HCEC 1CT (cell line): ENCODE results near the gene MINDY4.

Source experiments
- DNase-seq: peaks from one replicate; pipeline ENCODE4 v3.0.0-alpha.2; 2017

MINDY4 gene

DNA sequence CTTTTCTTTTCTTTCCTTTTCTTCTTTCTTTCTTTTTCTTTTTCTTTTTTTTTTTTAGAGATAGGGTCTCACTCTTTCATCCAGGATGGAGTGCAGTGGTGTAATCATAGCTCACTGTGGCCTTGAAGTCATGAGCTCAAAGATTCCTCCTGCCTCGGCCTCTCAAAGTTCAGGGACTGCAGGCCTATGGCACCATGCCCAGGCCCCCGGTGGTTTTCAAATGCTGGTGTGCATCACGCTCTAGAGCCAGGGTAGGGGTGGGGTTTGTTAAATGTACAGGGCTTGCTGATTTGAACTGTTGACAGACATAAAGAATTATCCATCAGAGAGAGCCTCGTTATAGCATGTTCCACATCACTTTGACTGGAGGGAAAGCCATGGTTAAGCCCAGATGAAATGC is 5.8 kb downstream of the MINDY4 start:
- no peak for DNase-seq

DNA sequence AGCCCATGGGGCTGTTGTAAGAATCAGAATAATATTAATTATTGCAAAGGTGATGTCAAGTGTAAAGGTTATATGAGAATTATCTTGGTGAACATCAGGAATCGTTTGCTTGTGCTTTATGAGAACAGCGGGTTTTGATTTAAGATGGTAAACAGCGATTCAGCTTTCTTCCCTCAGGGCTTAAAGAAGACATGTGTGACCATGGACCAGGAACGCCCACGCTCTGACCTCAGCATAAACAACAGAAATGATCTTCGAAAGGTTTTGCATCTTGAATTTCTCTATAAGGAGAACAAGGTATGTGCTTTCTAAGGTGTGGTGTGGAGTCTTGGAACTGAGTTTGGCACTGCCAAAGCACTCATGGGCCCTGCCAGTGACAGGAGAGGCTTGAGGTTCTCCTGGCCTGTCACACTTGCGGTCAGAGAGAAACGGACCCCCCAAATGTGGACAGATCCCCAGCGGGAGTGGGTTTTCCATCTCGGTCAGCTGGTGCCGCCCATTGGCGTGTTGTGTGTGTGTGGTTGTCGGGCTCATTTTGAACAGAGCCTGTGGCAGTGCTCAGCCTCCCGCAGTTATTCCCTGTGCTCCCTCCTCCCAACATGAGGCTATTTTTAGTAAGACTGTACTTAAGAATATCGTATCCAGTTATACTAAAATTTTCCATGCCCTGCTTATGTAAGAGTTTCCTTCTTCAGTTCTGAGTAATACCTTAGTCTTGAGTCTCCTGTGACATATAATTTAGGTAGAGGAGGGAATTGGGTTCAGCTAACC is 7.2 kb downstream of the MINDY4 start:
- peak; percentile 19 for DNase-seq

DNA sequence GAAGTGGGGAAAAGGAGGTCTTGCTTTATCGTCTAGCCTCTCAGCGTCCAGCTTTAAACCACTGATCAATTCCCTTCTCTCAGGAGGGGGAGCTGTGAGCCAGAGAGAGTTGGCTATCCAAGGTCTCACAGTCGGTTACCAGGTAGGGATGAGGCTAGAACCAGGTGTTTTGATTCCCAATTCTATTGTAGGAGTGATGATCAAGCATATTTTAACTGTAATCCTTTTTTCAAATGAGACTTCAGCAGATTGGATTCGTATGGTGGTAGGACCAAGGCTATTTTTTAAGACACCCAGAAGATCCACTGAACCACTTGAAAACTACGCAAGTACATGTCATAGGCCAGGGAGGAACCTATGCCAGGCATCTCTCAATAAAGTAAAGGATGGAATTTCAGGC is 8.4 kb downstream of the MINDY4 start:
- no peak for DNase-seq

DNA sequence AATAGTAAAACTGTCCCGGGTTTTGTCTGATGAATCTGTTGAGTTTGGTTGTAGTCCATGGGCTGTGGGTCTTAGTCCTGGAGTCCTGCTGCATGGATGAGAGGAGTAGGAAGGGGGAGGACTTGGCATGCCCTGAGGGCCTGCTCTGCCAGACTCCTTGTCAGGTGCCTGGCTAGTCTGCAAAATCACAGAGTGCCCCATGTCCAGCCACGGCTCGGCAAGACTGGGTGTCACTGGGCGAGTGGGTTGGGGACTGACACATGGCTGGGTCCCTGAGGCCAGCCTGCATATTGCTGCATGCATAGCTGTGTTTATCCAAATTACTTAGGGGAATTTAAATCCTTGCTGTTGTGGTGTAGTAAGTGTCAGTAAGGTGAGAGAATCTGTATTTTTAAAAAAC is 9.7 kb downstream of the MINDY4 start:
- no peak for DNase-seq

DNA sequence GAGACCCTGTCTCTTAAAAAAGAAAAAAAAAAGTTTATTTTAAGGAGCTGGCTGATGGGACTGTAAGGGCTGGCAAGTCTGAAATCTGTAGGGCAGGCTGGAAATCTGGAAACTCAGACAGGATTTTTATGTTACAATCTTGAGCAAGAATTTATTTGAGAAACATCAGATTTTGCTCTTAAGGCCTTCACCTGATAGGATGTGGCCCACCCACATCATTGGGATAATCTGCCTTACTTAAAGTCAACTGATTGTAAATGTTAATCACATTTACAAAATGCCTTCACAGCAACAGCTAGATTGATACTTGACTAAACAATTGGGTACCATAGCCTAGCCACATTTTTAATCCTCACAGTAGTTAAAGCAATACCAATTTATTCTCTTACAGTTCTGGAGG is 11.5 kb downstream of the MINDY4 start:
- DNase-seq, result no peak

DNA sequence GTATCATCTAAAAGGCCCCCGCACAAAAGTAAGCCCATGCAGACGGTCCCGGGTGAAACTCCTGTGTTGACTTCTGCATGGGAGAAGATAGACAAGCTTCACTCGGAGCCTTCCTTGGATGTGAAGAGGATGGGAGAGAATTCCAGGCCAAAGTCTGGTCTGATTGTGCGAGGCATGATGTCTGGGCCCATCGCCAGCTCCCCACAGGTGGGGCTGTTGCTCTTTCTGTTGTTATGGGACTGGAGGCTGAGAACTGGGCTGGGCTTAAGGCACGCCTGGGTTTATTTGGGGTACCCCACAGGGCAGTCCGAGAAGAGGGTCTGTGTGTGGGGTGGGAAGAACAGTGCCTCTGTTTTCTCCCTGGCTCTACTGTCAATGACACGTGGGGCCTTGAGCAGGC is 14.6 kb downstream of the MINDY4 start:
- no peak for DNase-seq

DNA sequence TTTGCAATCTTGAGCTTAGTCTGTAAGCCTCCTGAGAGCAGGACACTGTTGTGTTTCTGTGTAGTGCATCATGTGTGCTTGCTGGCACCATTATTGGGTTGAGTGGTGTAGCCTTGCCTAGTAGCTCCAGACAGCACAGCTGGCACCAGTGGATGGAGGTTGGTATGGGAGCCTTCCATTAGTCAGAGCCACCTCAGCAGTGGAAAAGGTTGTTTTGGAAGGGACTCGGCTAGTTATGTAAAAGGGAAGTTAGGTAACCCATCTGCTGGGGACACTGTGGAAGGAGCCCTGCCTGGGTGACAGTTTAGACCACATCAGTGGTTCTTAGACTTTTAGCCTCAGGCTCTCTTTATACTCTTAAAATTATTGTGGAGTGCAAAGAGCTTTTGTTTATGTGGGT is 16.3 kb downstream of the MINDY4 start:
- no peak for DNase-seq

DNA sequence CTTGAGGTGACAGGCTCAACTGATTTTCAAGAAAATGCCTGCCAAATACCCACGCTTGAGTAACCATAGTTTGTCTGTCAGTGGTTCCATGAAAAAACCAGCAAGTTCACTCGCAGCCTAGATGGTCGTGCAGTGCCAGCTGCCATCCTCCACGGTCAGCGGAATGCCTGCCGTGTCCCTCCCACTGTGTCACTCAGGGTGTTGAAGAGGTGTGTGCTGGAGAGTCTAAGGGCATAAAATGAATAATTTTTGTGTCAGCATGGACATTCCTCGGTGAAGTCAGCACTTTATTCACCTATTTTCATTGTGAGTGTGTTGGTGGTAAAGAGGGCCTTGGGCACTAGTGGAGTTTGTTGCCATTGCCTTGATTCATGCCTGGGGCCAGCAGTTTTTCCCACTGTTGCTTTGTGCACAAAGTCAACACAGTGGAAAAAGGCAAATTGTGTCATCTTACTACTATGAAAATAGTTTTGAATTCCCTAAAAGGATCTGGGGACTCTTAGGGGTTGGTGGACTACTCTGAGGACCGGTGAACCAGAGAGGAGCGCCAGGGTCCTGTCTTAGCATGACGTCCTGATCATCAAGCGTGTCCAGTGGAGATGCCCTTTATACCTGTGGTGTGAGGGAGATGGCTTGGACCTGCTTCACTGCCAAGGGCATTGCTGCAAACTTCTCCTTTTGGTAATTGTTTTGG is 17.6 kb downstream of the MINDY4 start:
- no peak for DNase-seq

DNA sequence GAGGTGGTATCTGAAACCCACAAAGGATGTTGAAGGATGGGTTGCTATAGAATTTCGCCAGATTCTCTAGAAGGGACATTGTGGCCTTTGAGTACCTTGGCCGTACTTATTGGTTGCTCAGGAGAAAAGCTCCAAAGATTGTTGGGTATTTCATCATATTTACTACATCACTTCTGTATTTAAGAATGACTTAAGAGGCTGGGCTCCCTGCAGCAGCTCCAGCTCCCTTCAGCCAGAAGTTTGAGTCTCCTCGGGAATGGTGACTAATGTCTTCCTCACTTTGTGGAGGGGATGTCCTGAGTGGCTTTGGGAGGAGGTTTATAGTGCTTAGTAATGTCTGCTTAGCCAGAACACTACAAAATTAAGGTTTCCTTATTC is 18.1 kb downstream of the MINDY4 start:
- peak; percentile 85 for DNase-seq

DNA sequence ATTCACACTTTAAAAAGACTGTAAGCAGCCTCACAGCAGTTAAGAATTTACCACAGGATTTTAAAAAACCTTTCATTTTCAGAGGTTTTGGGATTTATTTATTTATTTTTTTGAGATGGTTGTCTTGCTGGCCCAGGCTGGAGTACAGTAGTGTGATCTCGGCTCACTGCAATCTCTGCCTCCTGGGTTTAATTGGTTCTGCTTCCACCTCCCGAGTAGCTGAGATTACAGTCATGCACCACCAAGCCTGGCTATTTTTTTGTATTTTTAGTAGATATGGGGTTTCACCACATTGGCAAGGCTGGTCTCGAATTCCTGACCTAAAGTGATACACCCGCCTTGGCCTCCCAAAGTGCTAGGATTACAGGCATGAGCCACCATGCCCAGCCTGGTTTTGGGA is 19.1 kb downstream of the MINDY4 start:
- DNase-seq, result no peak

DNA sequence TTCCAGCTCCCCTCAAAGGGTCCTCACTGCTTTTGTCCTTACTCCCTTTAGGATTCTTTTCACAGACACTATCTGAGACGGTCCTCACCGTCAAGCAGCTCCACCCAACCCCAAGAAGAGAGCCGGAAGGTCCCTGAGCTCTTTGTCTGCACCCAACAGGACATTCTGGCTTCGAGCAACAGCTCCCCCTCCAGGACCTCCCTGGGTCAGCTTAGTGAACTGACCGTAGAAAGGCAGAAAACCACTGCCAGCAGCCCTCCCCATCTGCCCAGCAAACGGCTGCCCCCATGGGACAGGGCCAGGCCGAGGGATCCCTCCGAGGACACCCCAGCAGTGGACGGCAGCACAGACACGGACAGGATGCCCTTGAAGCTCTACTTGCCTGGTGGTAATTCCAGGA is 19.9 kb downstream of the MINDY4 start:
- no peak for DNase-seq

DNA sequence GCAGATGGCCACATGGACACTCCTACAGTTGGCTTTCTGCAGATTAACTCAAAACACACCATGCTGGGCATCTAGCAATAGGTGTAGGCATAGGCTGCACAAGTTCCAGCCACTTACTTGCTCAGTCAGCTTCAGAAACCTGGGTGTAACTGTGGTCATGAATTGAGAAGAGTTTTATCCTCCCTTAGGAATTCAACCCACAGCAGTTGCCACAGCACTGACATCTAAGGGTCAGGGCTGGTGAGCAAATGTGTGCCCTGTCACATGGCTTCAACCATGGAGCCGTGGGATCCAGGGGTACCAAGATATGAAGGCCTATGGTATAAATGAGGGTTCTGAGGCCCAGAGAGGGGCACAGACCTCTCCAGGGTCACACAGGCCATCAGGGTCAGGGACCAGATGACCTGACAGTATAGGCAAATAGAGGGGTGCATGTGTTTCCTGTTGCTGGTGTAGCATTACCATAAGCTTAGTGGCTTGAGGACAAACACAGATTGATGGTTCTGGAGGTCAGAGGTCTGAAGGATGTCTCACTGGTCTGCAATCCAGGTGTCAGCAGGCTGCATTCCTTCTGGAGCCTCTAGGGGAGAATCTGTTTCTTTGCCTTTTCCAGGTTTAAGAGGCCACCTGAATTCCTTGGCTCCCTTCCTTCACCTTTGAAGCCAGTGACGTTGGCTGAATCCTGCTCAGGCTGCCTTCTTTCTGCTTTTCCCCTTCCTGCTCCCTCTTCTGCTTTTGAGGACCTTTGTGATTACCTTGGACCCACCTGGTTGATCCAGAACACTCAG is 24.1 kb downstream of the MINDY4 start:
- DNase-seq, result peak; percentile 16

DNA sequence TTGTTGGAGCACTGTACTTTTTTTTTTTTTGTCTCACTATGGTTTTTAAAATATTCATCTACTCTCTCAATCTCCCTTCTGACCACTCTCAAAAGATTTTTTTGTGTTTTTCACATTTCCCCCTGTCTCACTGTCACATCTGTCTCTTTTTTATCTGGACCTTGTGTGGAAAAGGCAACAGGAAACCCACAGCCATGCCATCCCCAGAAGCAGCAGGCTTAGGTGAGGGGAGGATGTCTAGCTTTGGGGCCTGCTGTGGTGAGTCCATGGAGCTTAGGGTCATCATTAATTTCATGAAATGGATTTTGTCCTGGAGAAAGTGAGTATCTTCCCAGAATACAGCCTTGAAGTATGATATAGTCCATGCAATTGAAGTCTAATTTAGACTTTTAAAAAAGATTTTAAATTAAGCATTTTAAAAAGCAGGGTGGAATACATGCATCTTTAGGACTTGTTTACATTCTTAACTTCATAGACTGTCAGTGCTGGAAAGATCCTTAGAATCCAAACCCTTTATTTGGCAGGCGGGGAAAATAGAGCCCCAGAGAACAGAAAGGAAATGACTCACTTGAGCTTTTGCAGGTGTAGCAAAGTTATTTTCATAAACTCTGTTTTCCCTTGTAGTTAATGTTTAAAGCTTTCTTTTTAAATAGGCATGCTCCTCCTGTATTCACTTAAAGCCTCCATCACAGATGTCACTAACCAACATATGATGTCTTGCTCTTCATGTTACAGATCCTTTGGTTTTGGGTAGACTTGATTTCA is 25.1 kb downstream of the MINDY4 start:
- peak; percentile 77 for DNase-seq

DNA sequence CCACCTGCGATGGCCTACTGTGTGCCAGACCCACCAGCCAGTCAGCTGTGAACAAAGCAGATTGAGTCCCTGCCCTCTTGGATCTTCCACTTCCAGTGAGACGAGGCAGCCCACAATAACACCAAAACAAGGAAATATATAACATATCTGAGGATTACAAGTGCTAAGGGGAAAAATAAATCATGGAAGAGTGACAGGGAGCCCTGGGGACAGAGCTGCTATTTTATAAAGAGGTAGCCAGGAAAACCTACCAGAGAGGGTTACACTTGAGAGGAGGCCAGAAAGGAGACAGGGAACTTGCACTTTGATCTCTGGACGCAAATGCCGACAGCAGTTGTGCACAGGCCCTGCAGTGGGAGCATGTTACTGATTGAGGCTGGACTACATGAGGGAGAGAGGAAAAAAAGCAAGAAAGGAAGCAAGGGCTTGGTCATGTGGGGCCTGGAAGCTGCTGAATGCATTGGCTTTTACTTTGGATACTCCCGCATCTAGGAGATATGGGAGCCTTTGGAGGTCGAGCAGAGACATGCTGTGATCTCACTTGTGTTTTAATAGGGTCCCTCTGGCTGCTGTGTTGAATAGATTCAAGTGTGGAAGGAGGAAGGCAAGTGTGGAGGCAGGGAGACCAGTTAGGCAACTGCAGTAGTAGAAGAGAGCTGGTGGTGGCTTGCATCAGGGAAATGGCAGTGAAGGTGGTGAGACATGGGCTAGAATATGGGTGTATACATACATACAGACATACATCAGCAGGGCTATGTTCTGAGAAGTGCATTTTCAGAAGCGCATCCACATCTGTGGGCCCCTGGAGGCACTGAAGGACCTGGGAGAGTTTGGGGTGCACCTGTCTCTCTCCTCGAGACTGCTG is 26.2 kb downstream of the MINDY4 start:
- no peak for DNase-seq

DNA sequence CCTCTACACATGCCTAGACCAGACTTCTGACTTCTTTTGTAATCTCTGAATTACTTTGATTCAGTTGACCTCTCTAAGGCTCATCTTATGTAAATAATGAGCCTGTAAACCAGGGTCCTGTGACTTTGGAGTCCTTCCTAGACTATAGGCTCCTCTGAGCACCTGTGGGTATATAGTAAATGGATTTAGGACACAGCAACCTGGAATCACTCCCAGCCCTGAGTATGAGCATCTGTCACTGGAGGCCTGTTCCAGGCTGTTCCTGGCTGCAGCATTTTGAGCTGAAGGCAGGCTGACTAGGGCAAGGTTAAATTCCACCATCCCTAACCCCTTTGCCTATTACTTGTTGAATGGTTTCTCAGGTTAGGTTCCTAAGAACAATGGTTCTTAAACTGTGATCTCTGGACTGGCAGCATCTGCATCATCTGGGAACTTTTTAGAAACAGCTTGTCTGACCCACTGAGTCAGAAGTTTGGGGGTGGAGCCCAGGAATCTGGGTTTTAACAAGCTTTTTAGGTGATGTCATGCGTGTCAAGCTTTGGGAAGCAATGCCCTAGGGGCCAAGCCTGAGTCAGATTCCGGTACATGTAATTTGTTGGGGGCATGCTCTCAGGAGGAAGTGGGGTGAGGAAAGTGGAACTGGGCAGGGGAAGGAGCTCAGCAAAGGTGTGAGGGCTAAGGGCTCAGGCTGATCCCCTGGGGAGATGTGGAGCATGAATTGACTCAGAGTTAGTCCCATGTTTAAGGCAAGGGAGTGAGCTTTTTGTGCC is 28.2 kb downstream of the MINDY4 start:
- peak; percentile 96 for DNase-seq

DNA sequence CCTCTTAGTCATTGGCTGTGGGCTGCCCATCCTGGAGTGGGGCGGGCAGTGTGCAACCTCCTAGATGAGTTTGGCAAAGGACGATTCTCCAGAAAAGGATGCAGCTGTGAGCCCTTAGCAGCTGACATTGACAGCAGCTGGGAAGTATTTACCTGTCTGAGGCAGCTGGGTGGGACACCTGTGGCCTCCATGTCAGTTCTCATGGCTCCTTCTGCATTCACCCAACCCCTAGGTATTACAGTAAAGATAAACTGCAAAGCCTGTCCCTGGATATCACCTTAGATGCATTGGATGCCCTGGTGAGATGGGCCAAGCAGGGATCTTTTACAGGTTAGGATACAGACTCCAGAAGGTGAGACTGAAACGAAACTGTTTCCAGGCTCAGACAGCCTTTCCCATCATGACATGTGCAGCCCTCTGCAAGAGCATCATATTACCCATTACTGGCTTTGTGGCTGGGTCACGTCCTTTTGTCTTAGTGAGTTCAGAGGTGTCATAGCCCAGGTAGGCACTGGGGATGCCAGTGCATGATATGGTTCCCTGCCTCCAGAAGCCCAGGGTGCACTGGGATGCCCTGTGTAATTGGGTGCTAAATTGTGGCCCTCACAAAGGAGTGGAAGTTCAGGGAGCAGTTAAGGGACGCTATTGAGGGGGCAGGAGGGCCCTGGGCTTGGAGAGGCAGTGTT is 28.9 kb downstream of the MINDY4 start:
- DNase-seq, result no peak

DNA sequence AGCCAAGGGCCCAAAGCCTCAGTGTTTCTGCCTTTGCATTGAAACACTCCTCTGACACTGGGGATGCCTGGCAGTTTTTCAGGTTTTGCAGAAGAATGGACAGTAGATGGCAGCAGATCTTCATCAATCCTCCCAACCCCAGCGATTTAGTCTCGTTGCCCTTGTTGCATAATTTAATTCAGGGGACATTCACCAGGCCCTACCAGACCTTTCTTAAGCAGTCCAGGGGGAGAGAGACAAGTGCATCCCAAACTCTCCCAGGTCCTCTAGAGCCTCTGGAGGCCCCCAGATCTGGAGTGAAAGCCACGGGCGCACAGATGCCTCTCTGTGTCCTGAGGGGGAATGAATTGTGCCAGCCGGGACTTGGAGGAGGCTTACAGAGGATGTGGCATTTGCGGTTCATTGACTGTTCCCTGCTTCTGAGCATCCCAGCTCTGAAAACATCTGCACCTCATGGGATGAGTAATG is 29.6 kb downstream of the MINDY4 start:
- DNase-seq, result peak; percentile 65

DNA sequence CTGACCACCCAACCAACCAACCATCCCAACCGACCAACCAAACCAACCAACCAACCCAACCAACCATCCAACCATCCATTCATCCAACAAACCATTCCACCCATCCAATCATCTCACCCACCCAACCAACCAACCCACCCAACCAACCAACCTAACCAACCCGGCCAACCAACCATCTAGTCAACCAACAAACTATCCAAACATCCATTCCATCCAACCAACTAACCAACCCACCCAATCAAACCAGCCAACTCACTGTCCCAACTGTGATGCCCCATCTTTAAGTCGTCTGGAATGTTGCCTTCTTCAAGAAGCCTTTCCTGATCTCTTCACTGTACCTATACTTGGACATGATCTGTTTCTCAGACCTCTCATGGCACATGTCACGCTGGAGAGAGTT is 31.6 kb downstream of the MINDY4 start:
- DNase-seq, result no peak

DNA sequence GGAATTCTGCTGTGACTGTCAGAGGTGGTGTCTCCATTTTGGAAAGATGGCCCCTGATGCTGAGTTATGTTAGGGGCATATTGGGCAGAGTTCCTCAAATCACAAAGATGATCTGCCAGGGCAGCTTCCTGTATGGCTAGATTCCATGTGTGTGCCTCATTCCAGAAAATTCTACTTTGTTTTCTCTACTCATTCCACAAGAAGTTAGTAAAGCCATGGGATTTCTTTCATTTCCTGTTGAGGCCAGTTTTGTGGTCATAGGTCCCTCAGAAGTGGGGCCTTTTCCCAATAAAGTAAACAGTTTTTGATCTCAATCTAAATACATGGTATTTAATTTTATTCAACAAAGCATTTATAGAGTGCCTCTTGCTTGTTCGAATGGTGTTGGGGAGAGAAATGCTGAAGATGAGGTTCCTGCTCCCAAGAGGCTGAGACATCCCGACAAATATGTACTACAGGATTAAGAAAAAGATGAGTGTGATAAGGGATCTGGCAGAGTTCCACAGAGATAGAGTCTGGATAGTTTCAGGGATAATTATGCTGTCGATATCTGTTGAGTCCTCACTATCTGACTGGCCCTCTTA is 33.0 kb downstream of the MINDY4 start:
- DNase-seq, result peak; percentile 94

DNA sequence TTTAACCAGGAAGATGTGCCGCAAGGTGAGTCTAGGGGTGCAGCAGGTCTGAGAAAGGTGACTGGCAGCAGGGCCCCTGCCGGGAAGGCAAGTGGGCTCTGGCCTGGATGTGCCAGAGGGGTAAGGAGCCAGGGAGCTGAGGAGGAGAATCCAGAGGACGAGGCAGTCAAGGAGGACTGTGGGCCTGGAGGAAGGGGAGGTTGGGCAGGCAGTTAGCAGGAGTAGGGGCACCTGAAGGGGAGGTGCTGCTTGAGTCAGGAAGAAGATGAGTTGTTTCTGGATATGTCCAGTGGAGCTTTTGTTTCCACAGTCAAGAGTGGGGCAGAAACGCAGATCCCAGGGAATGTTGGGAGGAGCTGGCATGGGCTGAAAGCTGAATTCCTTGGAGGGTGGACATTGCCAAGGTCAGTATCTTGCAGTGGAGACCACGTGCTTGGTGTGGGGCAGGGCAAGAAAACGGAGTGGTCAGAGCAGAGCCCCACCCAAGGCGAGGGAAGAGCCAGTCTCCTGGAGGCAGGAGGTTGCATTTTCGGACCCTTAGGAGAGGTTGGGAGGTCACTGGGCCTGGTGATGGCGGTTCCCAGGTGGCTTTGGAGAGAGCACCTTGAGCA is 34.0 kb downstream of the MINDY4 start:
- DNase-seq, result no peak
